K562 (cell line): ENCODE data around the gene MT1M. TPM values are rescaled to one million over a fixed set of nuclear protein-coding genes. Genes with fewer than 3 reads are reported as not detected.

Experiments used
- ATAC-seq: fragments of 200-7000 bp; cut with Tn5 transposase; 3 replicates; pipeline ENCODE4 v1.9.1; 2020; ENCODE audit warnings: moderate library complexity
- BruUV-seq: library from RNA; stranded (reverse); fragments of 400-500 nt; replicated peaks from 2 replicates; lab custom pipeline; 2021; lab: Mats Ljungman, UMichigan
- CTCF ChIA-PET: fragments of 300-600 bp; formaldehyde crosslinking; extraction: SDS; loops from one replicate; lab custom pipeline; 2021; ENCODE audit warnings: low intra/inter-chr PET ratio; lab: Yijun Ruan, JAX
- POLR2A ChIA-PET: fragments of 300-600, 350-650 bp; sonication (Branson Sonifier 250); formaldehyde crosslinking; extraction: SDS; loops from one replicate; lab custom pipeline; 2021; ENCODE audit warnings: antibody characterized with exemption, inconsistent platforms; lab: Yijun Ruan, JAX
- DNase-seq, 4 experiments: peaks; one replicate each; pipeline versions ENCODE4 v3.0.0 to v3.0.0-alpha.2; 2011 to 2018; ENCODE audit warnings: low spot score in 3 of 4, mixed read lengths in 3 of 4; ENCODE audit errors: extremely low read depth in 1 of 4
- FAIRE-seq: peaks from 2 replicates; lab custom pipeline; 2011; peaks lifted over from hg19 to GRCh38; lab: Jason Lieb, UNC
- H2AFZ ChIP-seq: 2 replicates; pipeline ENCODE4 v1.6.0; 2011; ENCODE audit warnings: low read depth, low read length, control low read depth, inconsistent platforms
- H3K27ac ChIP-seq: fragments of 200-600 bp; 3 replicates; pipeline ENCODE4 v1.8.0; 2011; ENCODE audit warnings: low read depth, mild to moderate bottlenecking, control low read depth, inconsistent platforms, low read length, moderate library complexity, mixed read lengths; ENCODE audit errors: extremely low read depth
- H3K27me3 ChIP-seq, 2 experiments: fragments of 300-600 bp in 1 of 2; 2 replicates in 1 of 2; 3 replicates in 1 of 2; pipeline versions ENCODE4 v1.6.0 to v1.8.0; 2011; ENCODE audit warnings: inconsistent platforms in 2 of 2, low read length in 2 of 2, mild to moderate bottlenecking in 1 of 2, mixed read lengths in 1 of 2, moderate library complexity in 1 of 2; ENCODE audit not compliant: control insufficient read depth in 2 of 2, insufficient read depth in 2 of 2
- H3K36me3 ChIP-seq: fragments of 300-600 bp; 3 replicates; pipeline ENCODE4 v1.8.0; 2011; ENCODE audit warnings: mild to moderate bottlenecking, low read length, inconsistent platforms; ENCODE audit not compliant: control insufficient read depth, insufficient read depth
- H3K4me1 ChIP-seq, 2 experiments: fragments of 200-600 bp in 1 of 2; replicated peaks in 1 of 2; 2 replicates in 1 of 2; 3 replicates in 1 of 2; pipeline versions ENCODE4 v1.5.1 to v1.8.0; 2011; ENCODE audit warnings: inconsistent platforms in 2 of 2, low read length in 2 of 2, mild to moderate bottlenecking in 1 of 2, mixed read lengths in 1 of 2, moderate library complexity in 1 of 2; ENCODE audit not compliant: control insufficient read depth in 2 of 2, insufficient read depth in 2 of 2
- H3K4me2 ChIP-seq: 2 replicates; pipeline ENCODE4 v1.6.1; 2011; ENCODE audit warnings: low read length, control low read depth, inconsistent platforms, mixed read lengths; ENCODE audit not compliant: insufficient read depth
- H3K4me3 ChIP-seq: fragments of 200-600 bp; sonication (generic), shearing (Covaris generic); 2 replicates; pipeline ENCODE4 v1.5.1; 2016; ENCODE audit warnings: control low read depth, inconsistent platforms
- H3K79me2 ChIP-seq: fragments of 200-600 bp; 3 replicates; pipeline ENCODE4 v1.8.0; 2011; ENCODE audit warnings: low read length, inconsistent platforms; ENCODE audit not compliant: control insufficient read depth, insufficient read depth
- H3K9ac ChIP-seq, 2 experiments: 2 replicates each; pipeline versions ENCODE4 v1.6.0 to v1.6.1; 2011; ENCODE audit warnings: low read depth in 2 of 2, low read length in 2 of 2, control low read depth in 1 of 2, inconsistent platforms in 1 of 2, mild to moderate bottlenecking in 1 of 2, mixed read lengths in 1 of 2; ENCODE audit not compliant: insufficient read depth in 1 of 2
- H3K9me1 ChIP-seq: one replicate; pipeline ENCODE4 v1.6.0; 2011; ENCODE audit warnings: inconsistent platforms, mild to moderate bottlenecking, low read length, moderate library complexity; ENCODE audit not compliant: control insufficient read depth, insufficient read depth
- H3K9me3 ChIP-seq: replicated peaks from 2 replicates; pipeline ENCODE4 v1.5.1; 2011; ENCODE audit warnings: low read depth, low read length, inconsistent platforms; ENCODE audit not compliant: control insufficient read depth, insufficient read depth
- H4K20me1 ChIP-seq: replicated peaks from 2 replicates; pipeline ENCODE4 v1.6.1; 2011; ENCODE audit warnings: low read length, inconsistent platforms, mixed read lengths; ENCODE audit not compliant: control insufficient read depth, insufficient read depth
- BRD9 ChIP-seq: fragments of 450-650 bp; IDR thresholded peaks from 2 replicates; pipeline ENCODE4 v1.6.1; 2018; ENCODE audit warnings: low read depth; ENCODE audit not compliant: partially characterized antibody
- CHD1 ChIP-seq: fragments of 200-600 bp; sonication (generic); IDR thresholded peaks from one replicate; pipeline ENCODE4 v1.6.1; 2012; ENCODE audit warnings: mild to moderate bottlenecking, moderate library complexity, low read length, inconsistent platforms
- ETS1 ChIP-seq: conservative IDR thresholded peaks from 2 replicates; pipeline ENCODE4 v1.6.1; 2011; ENCODE audit warnings: low read depth, mild to moderate bottlenecking, low read length; ENCODE audit not compliant: control insufficient read depth
- PHB ChIP-seq: fragments of 250-450 bp; sonication (Bioruptor Pico); IDR thresholded peaks from 2 replicates; pipeline ENCODE4 v1.5.0; 2021
- PRPF4 ChIP-seq: fragments of 200-400 bp; formaldehyde crosslinking; IDR thresholded peaks from one replicate; pipeline ENCODE4 v1.6.1; 2017; ENCODE audit warnings: low read length, low read depth, mild to moderate bottlenecking; ENCODE audit not compliant: insufficient read depth, poor library complexity, severe bottlenecking
- RBM15 ChIP-seq: fragments of 200-400 bp; formaldehyde crosslinking; IDR thresholded peaks from 2 replicates; pipeline ENCODE4 v1.6.1; 2018; ENCODE audit warnings: mild to moderate bottlenecking, low read length, moderate library complexity; ENCODE audit not compliant: insufficient read depth
- STAG1 ChIP-seq: sonication (generic); formaldehyde crosslinking; IDR thresholded peaks from 2 replicates; pipeline ENCODE4 v1.5.0; 2020; ENCODE audit warnings: missing genetic modification reagents, borderline replicate concordance
- TRIM24 ChIP-seq, 2 experiments: fragments of 450-650 bp; IDR thresholded peaks; 2 replicates each; pipeline ENCODE4 v1.6.1; 2016
- U2AF1 ChIP-seq: fragments of 200-400 bp; formaldehyde crosslinking; optimal IDR thresholded peaks from 2 replicates; pipeline ENCODE3; 2017; ENCODE audit warnings: mild to moderate bottlenecking, low read depth, low read length, moderate library complexity
- USF2 ChIP-seq: sonication (generic); formaldehyde crosslinking; IDR thresholded peaks from 2 replicates; pipeline ENCODE4 v1.5.0; 2020; ENCODE audit warnings: missing genetic modification reagents
- ZNF398 ChIP-seq: fragments of 250-450 bp; sonication (Bioruptor Pico); IDR thresholded peaks from 2 replicates; pipeline ENCODE4 v1.8.0; 2021; ENCODE audit warnings: moderate library complexity, mild to moderate bottlenecking, inconsistent platforms
- ZNF668 ChIP-seq: fragments of 250-450 bp; sonication (Bioruptor Pico); IDR thresholded peaks from 2 replicates; pipeline ENCODE4 v1.8.0; 2022; ENCODE audit warnings: mild to moderate bottlenecking, inconsistent platforms
- WGBS: fragments of 100-300 bp; shearing (Covaris generic); methylation state at CpG from one replicate; pipeline ENCODE4 v1.1.6; 2016; ENCODE audit warnings: low coverage, mixed read lengths; ENCODE audit not compliant: insufficient coverage; ENCODE audit errors: missing lambda C conversion rate; 5-methylcytosine and 5-hydroxymethylcytosine counted together
- in situ Hi-C: fragments of 300-500 bp; cut with MboI; formaldehyde crosslinking; loops from 4 replicates; pipeline ENCODE4 v1.15.0; 2018; ENCODE audit warnings: inconsistent platforms, mixed read lengths
- intact Hi-C: fragments of 100-400 bp; cut with micrococcal nuclease; formaldehyde crosslinking; loops from 2 replicates; pipeline ENCODE4 v1.14.2; 2022
- polyA plus RNA-seq, 8 experiments: library from polyadenylated mRNA; depleted of rRNA in 4 of 8; stranded (reverse) in 5 of 8; unstranded in 3 of 8; fragments of >200 nt; fragmentation: Nextera tagmentation in 2 of 8; fragmentation: Illumina TruSeq in 1 of 8; extraction: Ambion mirVana in 2 of 8; extraction: Trizol in 1 of 8; gene quantifications; 2 replicates each; pipeline versions ENCODE4 v1.2.1 to v1.2.3, GENCODE V29; 2011 to 2014; ENCODE audit warnings: inconsistent platforms in 1 of 8, missing spikeins in 1 of 8
- total RNA-seq, 7 experiments: library from RNA; depleted of rRNA in 6 of 7; stranded (reverse); fragments of >200 nt in 6 of 7; fragmentation: Illumina TruSeq in 2 of 7; extraction: Trizol in 2 of 7; gene quantifications; 2 replicates each; pipeline versions ENCODE4 v1.2.1 to v1.2.3, GENCODE V29; 2011 to 2021; ENCODE audit warnings: low replicate concordance in 1 of 7

The MT1M gene
- total and polyA plus RNA-seq, 9 of the 15 experiments (the other 6 are each of a cell fraction or from before 2014, with no cell fraction given), result not detected

- Histone ChIP-seq H3K4me3 (no peak overlapping the region), H3K4me1 (peaks cover 0 to 22% of the 10 kb centered on the region in 2 experiments; a peak in 2 of 5 replicates), H3K9ac (no peak overlapping the region), H3K27me3 (peaks cover 47 to 81% of the 10 kb centered on the region in 2 experiments), H3K79me2 (no peaks in the 10 kb centered on the region), H3K9me1 (no peaks in the 10 kb centered on the region), H3K27ac (no peak overlapping the region), H3K36me3 (no peaks in the 10 kb centered on the region), H3K9me3 (no peaks in the 10 kb centered on the region), H4K20me1 (0 out of 2 replicates have a peak, but pooled peaks cover 7% of the 10 kb centered on the region), H3K4me2 (no peak overlapping the region), H2AFZ (no peak overlapping the region)
- in situ Hi-C loops, result no loop called here
- intact Hi-C loops, result no loop called here
- ATAC-seq (no peak), DNase-seq (no peak), FAIRE-seq (no peak)
- TF ChIP-seq ZNF668 (CRISPR knock-in tag) (no peak), USF2 (CRISPR knock-in tag) (no peak), U2AF1 (no peak), STAG1 (no peak), PHB (CRISPR knock-in tag) (no peak), RBM15 (no peak), CHD1 (no peak), ETS1 (no peak), PRPF4 (no peak), TRIM24 (IDR thresholded peaks at IDR 0.05) (no peak), BRD9 (no peak), ZNF398 (CRISPR knock-in tag) (no peak)
- BruUV-seq, result no TSS peak
- whole genome bisulfite sequencing, result 6% methylated on average over 7 of the region's 7 CpGs
- ChIA-PET CTCF (no interaction called here), POLR2A (no interaction called here)
Observed at GRCh38 chr16:56633535-56633934, 1.1 kb downstream of the MT1M start.
